GM12872 (cell line): Measurements from ENCODE around the gene RPS6KA3.

Experiments
- CTCF ChIP-seq: IDR thresholded peaks from 3 replicates; pipeline ENCODE4 v1.5.1; 2011; ENCODE audit warnings: low read depth, mild to moderate bottlenecking, low read length, moderate library complexity; ENCODE audit not compliant: insufficient read depth

Gene RPS6KA3

GRCh38 chrX:20143111-20143510 lies 123.6 kb downstream of the RPS6KA3 start:
- TF ChIP-seq CTCF, result no peak

- TF ChIP-seq CTCF, result no peak
Observed at GRCh38 chrX:20141281-20142220, 125.2 kb downstream of the RPS6KA3 start, which contains the start of gene EIF1AX. Gene EIF1AX (minus strand): TSS chrX:20141838. CDS start chrX:20141640, 198 bp downstream.

GRCh38 chrX:20140420-20140819 lies 126.3 kb downstream of the RPS6KA3 start:
- TF ChIP-seq CTCF, result no peak

- TF ChIP-seq CTCF, result no peak
Observed at GRCh38 chrX:20139966-20140365, 126.7 kb downstream of the RPS6KA3 start.

DNA sequence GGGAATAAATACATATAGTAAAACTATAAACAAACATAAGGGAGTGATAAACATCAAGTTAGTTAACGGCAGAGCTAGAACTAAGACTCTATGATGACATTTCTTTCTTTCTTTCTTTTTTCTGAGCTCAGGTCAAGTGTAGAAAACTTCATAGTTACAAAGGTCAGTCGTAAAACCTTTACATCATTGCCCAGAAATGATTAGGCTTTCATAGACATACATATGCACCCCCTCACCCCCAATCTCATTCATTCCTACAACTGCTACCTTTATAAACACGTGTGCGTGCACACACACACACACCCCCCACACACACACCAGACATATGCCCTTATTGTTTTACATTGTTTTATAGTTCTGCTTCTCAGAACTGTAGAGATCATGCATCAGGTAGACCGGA lies 130.8 kb downstream of the RPS6KA3 start:
- TF ChIP-seq CTCF, result no peak

- TF ChIP-seq CTCF, result no peak
Observed at GRCh38 chrX:20132666-20133065, 134.0 kb downstream of the RPS6KA3 start.

GRCh38 chrX:20130357-20130756 lies 136.4 kb downstream of the RPS6KA3 start:
- no peak for TF ChIP-seq CTCF
